ENCODE results near the gene DAB2IP.
"Not testable (repeated sequence)": the region's sequence is repeated elsewhere in the genome, so short reads cannot be mapped to it uniquely, and the experiment has no call there.

Gene DAB2IP

GRCh38 chr9:121651295-121652020 lies at the start of gene DAB2IP:
DAB2IP (plus strand) TSS chr9:121651634; CDS start chr9:121651776, 142 bp downstream.
- no peak for DNase-seq (ENCODE audit: low read depth)

GRCh38 chr9:121603028-121603427 lies 48.4 kb upstream of the DAB2IP start:
- no peak for DNase-seq (ENCODE audit: low read depth)

GRCh38 chr9:121604242-121604641 lies 47.2 kb upstream of the DAB2IP start:
- no peak for DNase-seq (ENCODE audit: low read depth)

GRCh38 chr9:121604654-121605053 lies 46.8 kb upstream of the DAB2IP start:
- DNase-seq (ENCODE audit: low read depth), result no peak

- no peak for DNase-seq (ENCODE audit: low read depth)
Observed at GRCh38 chr9:121607434-121608167, 43.8 kb upstream of the DAB2IP start.

GRCh38 chr9:121608168-121608853 lies 43.1 kb upstream of the DAB2IP start:
- DNase-seq (ENCODE audit: low read depth), result no peak

- no peak for DNase-seq (ENCODE audit: low read depth)
Observed at GRCh38 chr9:121609822-121610637, 41.4 kb upstream of the DAB2IP start.

GRCh38 chr9:121610638-121610953 lies 40.8 kb upstream of the DAB2IP start:
- DNase-seq (ENCODE audit: low read depth), result no peak

GRCh38 chr9:121612511-121612998 lies 38.9 kb upstream of the DAB2IP start:
- DNase-seq (ENCODE audit: low read depth), result no peak

- no peak for DNase-seq (ENCODE audit: low read depth)
Observed at GRCh38 chr9:121613009-121613752, 38.3 kb upstream of the DAB2IP start.

- no peak for DNase-seq (ENCODE audit: low read depth)
Observed at GRCh38 chr9:121616123-121616755, 35.2 kb upstream of the DAB2IP start.

GRCh38 chr9:121618504-121618903 lies 32.9 kb upstream of the DAB2IP start:
- no peak for DNase-seq (ENCODE audit: low read depth)

GRCh38 chr9:121618910-121619309 lies 32.5 kb upstream of the DAB2IP start:
- DNase-seq (ENCODE audit: low read depth), result not testable (repeated sequence)

GRCh38 chr9:121619545-121620324 lies 31.7 kb upstream of the DAB2IP start:
- no peak for DNase-seq (ENCODE audit: low read depth)

- DNase-seq (ENCODE audit: low read depth), result no peak
Observed at GRCh38 chr9:121620325-121620673, 31.1 kb upstream of the DAB2IP start.

- DNase-seq (ENCODE audit: low read depth), result no peak
Observed at GRCh38 chr9:121620777-121621449, 30.5 kb upstream of the DAB2IP start.

- DNase-seq (ENCODE audit: low read depth), result no peak
Observed at GRCh38 chr9:121622387-121623203, 28.8 kb upstream of the DAB2IP start.

GRCh38 chr9:121623430-121623829 lies 28.0 kb upstream of the DAB2IP start:
- DNase-seq (ENCODE audit: low read depth), result not testable (repeated sequence)

GRCh38 chr9:121625590-121625989 lies 25.8 kb upstream of the DAB2IP start:
- no peak for DNase-seq (ENCODE audit: low read depth)

Data from stimulated activated CD8-positive, alpha-beta memory T cell treated with anti-CD3 and anti-CD28 coated beads, Interleukin-12 subunit alpha, Interleukin-12 subunit beta, amount 100 ng/mL, for 4 hours (primary cell).